ELF-1 (cell line): Measurements from ENCODE around the gene GNAQ.

ENCODE experiments used
- DNase-seq: peaks from one replicate; pipeline ENCODE4 v3.0.0-alpha.2; 2016; ENCODE audit warnings: low read depth, low spot score

The GNAQ gene

GRCh38 chr9:77817590-77818311 is 213.9 kb downstream of the GNAQ start:
- no peak for DNase-seq

GRCh38 chr9:77816641-77817341 is 214.8 kb downstream of the GNAQ start:
- DNase-seq, result no peak

DNA sequence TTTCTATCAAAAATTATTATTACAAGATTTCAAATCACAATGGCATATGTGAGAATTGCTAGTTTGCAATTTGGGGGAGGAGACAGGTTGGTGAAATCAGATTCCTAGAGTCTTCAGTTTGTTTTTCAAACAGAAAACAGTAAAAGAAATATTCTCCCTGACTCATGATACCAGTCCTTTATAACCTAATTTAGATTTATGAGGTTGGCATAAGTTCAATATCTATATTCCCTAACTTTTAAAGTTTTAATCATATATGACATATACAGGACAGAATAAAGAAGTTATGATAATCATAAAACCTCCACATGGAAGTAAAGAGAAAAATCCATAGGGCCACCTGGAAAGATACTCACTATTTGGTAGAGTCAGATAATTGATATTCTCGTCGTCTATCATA is 216.4 kb downstream of the GNAQ start:
- no peak for DNase-seq

DNA sequence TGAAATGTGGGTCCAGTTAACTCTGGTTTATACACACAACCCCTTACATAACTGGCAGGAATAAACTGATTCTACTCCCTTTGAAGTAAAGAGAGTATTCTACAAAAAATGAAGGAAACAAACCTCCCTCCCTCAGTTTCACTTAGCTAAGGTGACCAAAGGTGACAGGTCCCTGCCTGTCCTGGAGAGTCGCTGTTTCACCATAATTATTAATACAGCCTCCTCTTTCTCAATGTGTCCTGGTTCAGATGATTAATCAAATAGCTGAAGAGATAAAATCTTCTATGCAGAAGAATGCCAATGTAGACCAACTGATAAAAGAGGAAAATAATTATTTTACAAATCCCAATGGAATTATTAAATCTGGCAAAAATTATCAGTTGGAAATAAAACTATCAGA is 219.8 kb downstream of the GNAQ start:
- DNase-seq, result no peak

GRCh38 chr9:77810637-77811119 is 220.9 kb downstream of the GNAQ start:
- DNase-seq, result no peak

GRCh38 chr9:77810047-77810446 is 221.6 kb downstream of the GNAQ start:
- DNase-seq, result no peak

DNA sequence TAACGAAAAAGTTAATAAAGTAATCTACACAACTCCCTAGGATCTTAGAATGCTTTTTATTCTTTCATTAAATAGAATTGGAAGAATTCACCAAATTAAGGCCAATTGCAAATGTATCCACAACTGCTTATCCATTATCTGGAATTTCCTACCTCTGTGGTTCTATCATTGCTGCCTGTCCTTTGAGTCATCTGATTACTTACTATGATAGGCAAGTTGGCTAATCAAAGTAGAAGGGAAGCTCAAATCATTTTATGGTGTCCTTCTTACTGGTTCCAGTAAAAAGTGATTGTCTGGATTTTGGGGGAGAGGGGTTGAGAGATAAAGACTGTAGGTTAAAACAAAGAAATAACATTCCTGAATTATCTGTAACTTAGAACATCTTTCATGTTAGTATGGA is 222.1 kb downstream of the GNAQ start:
- no peak for DNase-seq

DNA sequence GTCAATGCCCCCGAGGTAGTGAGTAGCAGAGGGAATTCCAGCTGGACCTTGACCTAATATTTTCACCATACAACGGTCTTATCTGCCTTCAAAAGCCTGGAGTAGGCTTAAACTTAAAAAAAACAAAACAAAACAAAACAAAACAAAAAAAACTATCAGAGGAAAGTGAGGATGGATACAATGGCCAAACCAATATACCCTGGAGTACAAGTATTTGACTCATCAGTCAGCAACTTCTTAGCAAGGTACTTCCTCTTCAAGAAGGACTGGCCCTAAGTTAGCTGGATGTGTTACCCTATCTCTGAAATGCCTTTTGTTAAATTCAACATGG is 222.9 kb downstream of the GNAQ start:
- DNase-seq, result no peak

DNA sequence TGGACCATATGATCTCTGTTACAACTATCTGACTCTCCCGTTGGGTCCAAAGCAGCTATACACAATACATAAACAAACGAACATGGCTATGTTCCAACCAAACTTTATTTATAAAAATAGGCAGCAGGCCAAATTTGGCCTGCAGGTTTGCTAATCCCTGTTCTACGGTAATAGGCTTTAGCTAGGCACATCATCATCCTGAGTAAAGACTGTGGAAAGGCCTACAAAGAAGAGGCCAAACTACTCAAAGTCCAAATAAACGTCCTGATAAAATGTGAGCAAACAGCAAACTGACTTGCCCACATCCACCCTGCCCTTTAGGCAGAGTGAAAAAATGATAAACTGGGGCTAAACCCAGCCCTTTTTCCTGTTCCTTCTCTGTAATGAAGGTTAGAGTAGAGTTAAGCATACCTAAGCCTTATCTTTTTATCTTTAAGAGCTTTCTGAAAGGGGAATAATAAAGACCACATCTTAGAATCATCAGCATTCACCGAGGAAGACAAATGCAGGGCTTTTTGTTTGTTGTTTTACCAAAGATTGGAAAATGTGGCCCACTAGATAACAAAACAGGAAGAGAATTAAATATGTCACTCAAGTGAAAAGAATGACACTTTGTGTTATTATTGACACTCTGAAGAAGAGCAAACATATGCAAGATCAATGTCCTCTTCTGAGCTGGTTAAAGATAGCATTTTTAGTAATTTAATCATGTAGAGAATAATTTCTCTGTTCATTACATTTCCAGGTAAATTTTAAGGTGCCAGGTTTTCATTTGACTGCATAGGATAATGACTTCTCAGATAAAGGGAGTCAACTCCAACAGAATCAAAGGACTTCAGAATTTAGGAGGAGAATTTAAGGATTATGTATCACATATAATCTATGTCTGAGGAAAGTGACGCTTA is 223.5 kb downstream of the GNAQ start:
- no peak for DNase-seq

DNA sequence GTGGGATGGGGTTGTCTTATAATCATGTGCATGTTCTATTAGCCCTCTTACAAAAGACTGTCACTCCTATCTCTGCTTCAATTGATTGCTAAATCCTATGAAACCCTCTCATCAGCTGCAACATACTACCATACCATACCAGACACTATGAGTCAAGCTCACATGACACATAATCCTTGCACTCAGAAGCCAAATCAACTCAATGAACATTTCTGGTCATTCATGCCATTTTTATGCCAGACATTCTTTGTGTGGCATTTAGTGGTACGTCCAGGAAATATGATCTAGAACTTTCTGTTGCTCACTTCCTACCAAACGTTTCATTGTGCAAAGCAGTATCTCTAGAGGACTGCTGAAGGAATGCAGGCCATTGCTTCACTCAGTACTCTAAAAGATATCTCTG is 224.3 kb downstream of the GNAQ start:
- no peak for DNase-seq

GRCh38 chr9:77806741-77807140 is 224.9 kb downstream of the GNAQ start:
- no peak for DNase-seq

GRCh38 chr9:77805810-77806209 is 225.8 kb downstream of the GNAQ start:
- DNase-seq, result no peak

- no peak for DNase-seq
Observed at GRCh38 chr9:77803423-77803822, 228.2 kb downstream of the GNAQ start.

DNA sequence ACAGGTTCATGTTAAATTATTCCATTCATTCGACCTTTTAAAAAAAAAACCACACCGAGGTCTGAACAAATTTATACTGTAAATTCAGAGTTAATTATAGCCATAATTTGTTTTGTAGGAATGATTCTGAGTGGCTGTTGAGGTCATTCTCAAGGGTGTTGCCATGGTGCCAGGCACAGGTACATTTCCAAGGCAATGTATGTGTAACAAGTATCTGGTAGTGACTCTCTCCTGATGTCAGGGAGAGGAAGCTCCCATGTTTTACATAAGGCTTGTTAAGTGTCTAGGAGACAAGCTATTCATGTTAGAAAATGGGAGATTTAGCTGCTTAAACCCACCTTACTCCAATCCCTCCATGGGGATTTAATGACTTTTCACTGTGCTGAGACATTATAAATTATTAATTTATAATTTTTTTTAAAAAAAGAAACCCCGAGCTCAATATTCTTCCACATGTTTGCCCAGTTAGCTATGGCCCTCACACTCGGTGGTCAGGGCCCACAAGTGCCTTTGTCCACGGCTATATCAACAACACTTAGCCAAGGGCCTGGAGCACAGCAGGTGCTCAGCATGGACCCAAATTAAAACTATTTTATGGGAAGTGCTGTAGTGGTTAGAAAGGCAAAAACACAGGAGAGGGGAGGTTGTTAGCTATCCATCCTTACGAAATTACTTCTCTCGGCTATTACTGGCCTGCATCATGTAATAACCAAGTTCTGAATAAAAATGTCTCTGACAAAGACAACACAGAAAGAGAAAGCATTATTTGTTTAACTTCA is 228.9 kb downstream of the GNAQ start:
- DNase-seq, result no peak

DNA sequence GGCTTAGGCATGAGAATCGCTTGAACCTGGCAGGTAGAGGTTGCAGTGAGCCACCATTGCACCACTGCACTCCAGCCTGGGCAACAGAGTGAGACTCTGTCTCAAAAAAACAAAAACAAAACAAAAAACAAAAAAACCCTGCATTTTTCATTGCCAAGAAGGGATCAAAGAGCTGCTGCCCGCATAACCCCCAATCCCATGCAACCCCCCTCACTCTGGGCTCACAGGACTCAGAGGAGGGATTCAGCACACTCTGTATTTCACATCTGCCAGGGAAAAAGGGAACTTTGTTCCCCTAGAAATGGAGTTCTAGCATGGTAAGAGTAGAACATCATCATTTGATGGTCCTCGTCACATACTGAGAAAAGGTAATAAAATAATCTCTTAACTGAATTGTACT is 229.5 kb downstream of the GNAQ start:
- DNase-seq, result no peak

GRCh38 chr9:77800924-77801551 is 230.6 kb downstream of the GNAQ start:
- DNase-seq, result no peak

GRCh38 chr9:77798140-77798539 is 233.5 kb downstream of the GNAQ start:
- no peak for DNase-seq

GRCh38 chr9:77794985-77795384 is 236.6 kb downstream of the GNAQ start:
- DNase-seq, result no peak

DNA sequence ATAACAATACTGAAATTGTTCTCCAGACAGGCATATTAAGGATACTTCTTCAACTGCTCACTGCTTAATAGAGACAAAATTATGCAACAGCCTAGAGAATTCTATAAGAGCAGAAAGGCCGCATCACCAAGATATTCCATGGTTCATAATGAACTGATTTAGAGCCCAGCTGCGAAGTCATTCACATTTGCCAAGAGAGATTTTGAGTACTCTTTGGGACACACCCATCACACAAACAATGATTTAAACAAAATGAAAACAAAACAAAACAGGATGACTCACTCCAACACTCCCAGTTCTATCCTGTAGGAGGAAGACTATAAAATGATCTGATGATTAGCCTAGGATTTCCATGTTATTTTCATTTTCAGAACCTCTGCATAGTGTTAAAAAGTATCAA is 237.8 kb downstream of the GNAQ start:
- DNase-seq, result no peak

- DNase-seq, result no peak
Observed at GRCh38 chr9:77789891-77790290, 241.7 kb downstream of the GNAQ start.

GRCh38 chr9:77785341-77785740 is 246.3 kb downstream of the GNAQ start:
- no peak for DNase-seq
